Measurements from ENCODE around the gene RETNLB.

GRCh38 chr3:108718454-108718853 is 38.8 kb downstream of the RETNLB start:
- TF ChIP-seq CTCF (IDR thresholded peaks at IDR 0.05; ENCODE audit: low read depth, low read length, poor library complexity, severe bottlenecking), result no peak
- no peak for TF ChIP-seq EZH2phosphoT487 (IDR thresholded peaks at IDR 0.05; ENCODE audit: borderline replicate concordance, low read length)
